ENCODE measurements around the gene MON1A.
A peak's percentile ranks its signal among the peaks of the same experiment; 100 is the strongest.

Gene MON1A

GRCh38 chr3:49886922-49887265, 42.7 kb downstream of the MON1A start:
- DNase-seq = no peak

GRCh38 chr3:49883998-49884397, 45.6 kb downstream of the MON1A start:
- DNase-seq = peak in 3 of 4 experiments; percentile 17 to 34 (median 27)

GRCh38 chr3:49882166-49882565, 47.4 kb downstream of the MON1A start:
- DNase-seq = no peak

DNA sequence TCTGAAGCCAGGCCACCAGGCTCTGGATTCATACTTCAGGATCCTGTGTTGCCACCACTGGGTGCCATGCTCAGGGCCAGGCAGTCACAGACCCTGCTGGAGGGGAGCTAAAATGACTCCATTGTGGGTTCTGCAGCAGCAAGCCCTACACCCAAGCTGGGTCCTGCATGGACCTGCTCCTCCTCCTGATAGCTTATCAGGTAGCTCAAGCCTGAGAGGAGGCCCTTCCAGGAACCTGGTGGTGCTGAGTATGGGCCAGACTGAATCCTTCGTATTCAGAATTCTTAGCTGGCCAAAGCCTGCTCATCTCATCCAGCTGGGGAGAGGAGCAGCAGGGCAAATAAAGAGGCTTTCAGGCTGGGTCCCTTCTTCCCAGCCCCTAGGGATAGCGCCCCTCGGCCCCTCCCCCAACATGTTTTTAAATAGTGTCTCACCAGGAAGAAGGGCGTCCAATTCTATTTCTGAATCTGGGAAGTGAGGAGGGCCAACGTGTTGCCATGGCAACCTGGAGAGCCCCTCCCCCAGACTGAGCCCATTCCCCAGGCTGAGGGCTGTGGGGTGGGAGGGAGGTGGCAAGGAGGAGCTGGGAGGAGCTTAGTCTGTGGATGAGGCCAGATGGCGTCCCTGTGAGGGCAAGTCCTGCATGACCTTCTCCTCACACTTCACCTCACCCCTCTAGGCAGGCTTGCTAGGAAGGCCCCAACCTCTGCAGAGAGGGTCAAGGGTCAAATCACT, 48.9 kb downstream of the MON1A start:
- no peak for DNase-seq

DNA sequence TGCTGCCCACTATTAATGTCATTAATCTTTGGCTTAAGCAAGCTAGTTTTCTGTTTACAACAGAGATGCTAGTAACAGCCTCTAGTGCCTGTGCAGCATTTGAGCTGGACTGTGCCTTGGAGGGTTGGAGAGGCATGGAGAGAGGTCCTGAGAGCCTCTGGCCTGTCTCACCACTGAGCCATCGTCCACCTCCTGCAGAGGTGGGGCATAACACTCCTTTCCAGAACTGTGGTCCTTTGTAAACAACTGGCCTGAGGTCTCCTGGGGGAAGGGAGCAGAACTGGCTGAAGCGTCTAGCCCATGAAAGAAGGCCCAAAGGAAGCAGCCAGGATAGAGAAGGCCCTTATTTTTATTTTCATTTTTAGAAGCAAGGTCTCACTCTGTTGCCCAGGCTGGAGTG, 49.9 kb downstream of the MON1A start:
- no peak for DNase-seq

GRCh38 chr3:49878686-49879085, 50.9 kb downstream of the MON1A start:
- no peak for DNase-seq

GRCh38 chr3:49877716-49878115, 51.9 kb downstream of the MON1A start:
- no peak for DNase-seq

DNA sequence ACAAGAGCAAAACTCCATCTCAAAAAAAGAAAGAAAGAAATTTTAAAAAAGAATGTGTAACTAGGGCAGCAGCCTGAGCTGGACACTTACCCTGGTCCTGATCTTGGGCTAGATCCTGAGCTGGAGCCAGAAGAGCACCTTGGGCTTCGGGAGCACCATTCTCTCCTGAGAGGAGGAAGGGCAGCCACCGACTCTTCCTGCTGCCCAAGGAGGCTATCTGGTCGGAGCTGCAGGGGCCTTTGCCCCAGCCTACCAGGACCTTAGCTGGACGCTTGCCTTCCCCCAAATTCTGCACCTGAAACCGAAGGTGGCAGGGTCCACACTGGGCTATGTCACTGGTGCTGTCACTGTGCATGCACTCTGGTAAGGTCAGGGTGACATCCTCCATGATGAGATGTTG, 53.0 kb downstream of the MON1A start:
- no peak for DNase-seq

DNA sequence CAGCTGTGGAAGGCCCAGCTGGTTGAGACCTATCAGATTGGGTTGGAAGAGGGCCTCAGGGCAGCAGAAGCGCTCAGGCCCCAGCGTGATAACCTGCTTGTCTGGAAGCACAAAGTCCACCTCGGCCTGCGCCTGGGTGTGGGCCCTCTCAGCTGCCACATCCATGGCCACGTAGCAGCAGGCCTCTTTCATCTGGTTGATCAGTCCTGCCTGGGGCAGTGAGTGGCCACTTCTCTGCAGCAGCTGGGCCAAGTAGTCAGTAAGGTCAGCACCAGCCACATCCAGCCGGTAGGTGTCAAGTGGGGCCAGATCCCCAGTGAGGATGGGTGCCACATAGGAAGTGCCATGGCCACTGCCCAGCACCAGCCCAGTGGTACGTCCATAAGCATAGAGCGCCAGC, 56.0 kb downstream of the MON1A start:
- no peak for DNase-seq

- peak in 1 of 4 experiments; percentile 16 for DNase-seq
Measured at GRCh38 chr3:49872801-49873281, 56.8 kb downstream of the MON1A start.

GRCh38 chr3:49871531-49872153, 58.0 kb downstream of the MON1A start:
- no peak for DNase-seq

GRCh38 chr3:49869525-49870126, 60.0 kb downstream of the MON1A start, which contains the start of gene CAMKV:
TSS of gene CAMKV (minus strand) at chr3:49869906. CDS start at chr3:49862388, 7,518 bp downstream.
- DNase-seq = peak in 2 of 4 experiments; percentile 17 to 29

DNA sequence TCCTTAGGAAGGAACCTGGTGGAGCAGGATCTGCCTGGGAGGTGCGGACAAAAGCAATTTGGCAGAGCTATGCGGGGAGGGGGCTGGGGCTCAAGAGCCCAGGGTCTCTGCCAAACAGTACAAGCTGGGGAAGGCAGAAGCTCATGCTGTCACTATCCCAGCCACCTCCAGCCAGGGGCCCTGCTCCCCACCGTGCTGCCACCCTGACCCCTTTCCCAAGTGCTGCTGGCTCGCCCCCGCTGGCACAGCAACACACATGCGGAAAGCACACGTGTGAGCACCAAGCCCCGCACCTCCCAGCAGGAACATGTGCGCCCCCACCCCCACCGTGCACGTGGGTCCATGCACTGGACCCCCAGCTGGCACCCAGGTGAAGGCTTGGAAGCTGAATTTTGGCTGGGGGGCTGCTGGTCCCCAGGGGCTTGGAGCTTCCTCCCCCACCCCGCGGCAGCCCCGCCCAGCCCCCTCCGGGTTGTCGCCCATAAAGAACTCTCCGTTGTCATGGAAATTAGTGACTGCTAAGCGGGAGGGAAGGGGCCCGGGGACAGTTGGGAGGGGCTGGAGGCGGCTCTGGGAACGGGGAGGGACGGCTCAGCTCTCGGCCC, 60.6 kb downstream of the MON1A start:
- DNase-seq = no peak

DNA sequence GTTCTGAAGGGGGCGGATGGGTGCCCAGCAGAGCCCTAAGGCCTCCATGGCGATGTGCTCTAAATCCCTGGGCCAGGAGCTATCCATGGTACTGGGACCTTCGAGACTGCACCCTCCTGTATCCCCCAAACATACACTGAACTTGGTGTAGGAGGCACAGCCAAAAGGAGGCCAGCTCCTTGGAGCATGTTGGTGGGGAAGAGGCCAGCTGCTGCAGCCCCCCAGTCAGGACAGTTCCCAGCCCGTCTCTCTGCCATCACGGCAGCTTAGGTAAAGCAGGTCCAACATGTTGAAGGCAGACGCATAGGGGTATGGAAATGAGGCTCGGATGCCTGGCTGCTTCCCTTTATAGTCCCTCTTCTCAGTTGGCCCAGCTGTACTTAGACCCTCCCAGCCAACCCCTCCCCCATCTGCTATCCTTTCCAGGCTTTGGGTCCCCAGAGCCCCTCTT, 61.7 kb downstream of the MON1A start:
- peak in 3 of 4 experiments; percentile 22 to 50 (median 49) for DNase-seq

DNA sequence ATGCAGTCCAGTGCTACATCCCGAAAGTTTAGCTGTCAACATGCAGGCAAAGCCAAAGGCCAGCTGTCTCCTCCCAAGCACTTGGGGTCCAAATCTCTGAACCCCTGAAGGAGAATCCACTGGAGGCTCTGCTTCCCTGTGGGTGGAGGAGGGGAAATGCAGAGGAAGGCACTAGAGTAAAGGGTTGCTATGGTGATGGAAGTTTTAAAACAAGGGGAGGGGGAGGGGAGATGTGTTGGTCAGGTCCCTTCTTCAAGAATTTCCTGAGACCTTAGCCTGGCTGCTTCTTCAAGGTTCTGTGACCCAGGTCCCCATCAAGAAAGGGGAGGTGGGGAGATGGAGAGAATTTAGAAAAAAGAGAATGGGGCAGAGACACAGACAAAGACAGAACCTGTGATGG, 62.2 kb downstream of the MON1A start:
- no peak for DNase-seq

GRCh38 chr3:49865198-49865784, 64.3 kb downstream of the MON1A start:
- DNase-seq = no peak

DNA sequence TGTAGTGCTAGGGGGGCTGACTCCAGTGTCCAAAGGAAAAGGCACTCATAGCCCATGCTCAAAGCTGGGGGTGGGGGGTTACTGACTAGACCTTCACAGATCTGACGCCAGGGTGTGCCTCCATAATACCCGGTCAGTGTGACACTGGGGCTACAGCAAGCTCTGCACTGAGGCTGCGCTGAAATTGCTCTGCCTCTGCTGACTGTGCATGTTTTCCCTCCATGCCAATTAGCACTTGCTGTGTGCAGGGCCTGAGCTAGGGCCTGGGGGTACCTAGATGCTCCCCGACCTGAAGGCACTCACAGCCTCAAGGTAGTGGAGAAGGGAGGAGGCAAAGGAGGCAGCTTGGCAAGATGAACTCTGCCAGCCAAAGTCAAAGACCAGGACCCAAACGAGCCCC, 65.1 kb downstream of the MON1A start:
- DNase-seq = no peak

DNA sequence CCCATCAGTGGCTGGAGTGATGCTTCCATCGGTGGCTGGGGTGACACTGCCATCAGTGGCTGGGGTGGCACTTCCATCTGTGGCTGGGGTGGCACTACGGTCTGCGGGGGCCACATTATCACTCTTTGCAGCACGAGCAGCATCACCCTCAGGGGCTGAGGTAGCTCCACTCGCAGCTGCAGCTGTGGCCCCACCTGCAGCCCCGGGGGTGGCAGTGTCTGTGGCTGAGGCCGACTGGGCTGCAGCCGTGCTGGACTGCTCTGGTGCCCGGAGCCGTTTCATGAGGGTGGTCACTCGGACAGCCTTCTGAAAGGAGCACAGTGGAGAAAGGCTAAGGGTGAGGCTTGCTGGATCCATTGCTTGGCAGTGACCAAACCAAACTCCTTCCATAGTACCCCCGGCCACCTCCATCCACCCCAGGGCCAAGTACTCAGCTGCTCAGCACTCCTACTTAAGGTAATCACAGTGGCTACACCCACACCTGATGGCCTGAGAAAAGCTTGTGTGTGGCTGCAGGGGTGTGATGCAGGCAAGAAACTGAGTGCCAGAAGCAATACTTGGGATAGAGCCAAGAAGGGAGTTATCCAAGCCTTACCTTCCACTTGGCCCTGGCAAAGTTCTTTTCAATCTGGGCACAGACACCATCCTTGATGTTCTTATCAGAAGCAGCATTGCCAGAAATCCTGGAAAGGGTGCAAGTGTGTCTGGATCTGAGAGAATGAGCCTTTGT, 69.9 kb downstream of the MON1A start:
- no peak for DNase-seq

Measured in suppressor macrophage (primary cell).